Stimulated activated CD8-positive, alpha-beta memory T cell treated with anti-CD3 and anti-CD28 coated beads, Interleukin-7, amount 100 ng/mL, for 4 hours (primary cell): Measurements from ENCODE around the gene CEACAM4.

ENCODE experiments used
- DNase-seq, 2 donors: peaks; one replicate each; pipeline ENCODE4 v3.0.0-alpha.2; 2020; ENCODE audit warnings: low read depth in 2 of 2

The CEACAM4 gene

GRCh38 chr19:41617941-41618730 is 8.7 kb downstream of the CEACAM4 start:
- DNase-seq, result no peak

GRCh38 chr19:41616792-41617621 is 9.9 kb downstream of the CEACAM4 start:
- no peak for DNase-seq

GRCh38 chr19:41615207-41615606 is 11.7 kb downstream of the CEACAM4 start:
- no peak for DNase-seq

GRCh38 chr19:41612483-41612882 is 14.4 kb downstream of the CEACAM4 start:
- no peak for DNase-seq

- DNase-seq, result no peak
Measured at GRCh38 chr19:41610789-41611188, 16.1 kb downstream of the CEACAM4 start.

GRCh38 chr19:41607668-41608067 is 19.2 kb downstream of the CEACAM4 start:
- DNase-seq, result no peak

- DNase-seq, result no peak
Measured at GRCh38 chr19:41606215-41606837, 20.5 kb downstream of the CEACAM4 start.

- DNase-seq, result no peak
Measured at GRCh38 chr19:41604831-41605230, 22.0 kb downstream of the CEACAM4 start.

GRCh38 chr19:41601771-41602170 is 25.1 kb downstream of the CEACAM4 start:
- no peak for DNase-seq

- DNase-seq, result no peak
Measured at GRCh38 chr19:41599175-41599966, 27.5 kb downstream of the CEACAM4 start.

- DNase-seq, result peak; percentile 52 to 68
Measured at GRCh38 chr19:41597600-41598041, 29.3 kb downstream of the CEACAM4 start.

- DNase-seq, result no peak
Measured at GRCh38 chr19:41595890-41596280, 31.0 kb downstream of the CEACAM4 start.

GRCh38 chr19:41595258-41595889 is 31.5 kb downstream of the CEACAM4 start:
- DNase-seq, result peak; percentile 44 to 60

GRCh38 chr19:41591951-41592562 is 34.8 kb downstream of the CEACAM4 start:
- no peak for DNase-seq

- DNase-seq, result no peak
Measured at GRCh38 chr19:41590936-41591335, 35.9 kb downstream of the CEACAM4 start.

- DNase-seq, result no peak
Measured at GRCh38 chr19:41589371-41589770, 37.5 kb downstream of the CEACAM4 start.

GRCh38 chr19:41588497-41589209 is 38.2 kb downstream of the CEACAM4 start:
- DNase-seq, result no peak

- no peak for DNase-seq
Measured at GRCh38 chr19:41587838-41588210, 39.0 kb downstream of the CEACAM4 start.

- no peak for DNase-seq
Measured at GRCh38 chr19:41587101-41587837, 39.6 kb downstream of the CEACAM4 start.
